Femur (tissue), 1 donor: ENCODE data around the gene KCNJ11.

Source experiments
- DNase-seq: peaks from one replicate; pipeline ENCODE4 v3.0.0-alpha.2; 2017

The KCNJ11 gene

GRCh38 chr11:17389957-17390649, 1.6 kb upstream of the KCNJ11 start:
- no peak for DNase-seq

GRCh38 chr11:17389211-17389956, 925 bp upstream of the KCNJ11 start:
- peak; percentile 74 for DNase-seq

DNA sequence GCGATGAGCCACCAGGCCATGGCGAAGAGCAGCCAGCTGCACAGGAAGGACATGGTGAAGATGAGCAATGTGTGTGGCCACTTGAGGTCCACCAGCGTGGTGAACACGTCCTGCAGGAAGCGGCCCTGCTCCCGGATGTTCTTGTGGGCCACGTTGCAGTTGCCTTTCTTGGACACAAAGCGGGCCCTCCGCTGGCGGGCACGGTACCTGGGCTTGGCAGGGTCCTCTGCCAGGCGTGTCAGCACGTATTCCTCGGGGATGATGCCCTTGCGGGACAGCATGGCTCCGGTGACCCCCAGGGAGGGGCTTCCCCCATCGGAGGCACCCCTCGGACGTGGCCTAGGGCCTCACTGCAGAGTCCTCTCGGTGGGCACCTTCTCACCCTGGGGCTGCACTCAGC, 648 bp downstream of the KCNJ11 start:
- DNase-seq: no peak

DNA sequence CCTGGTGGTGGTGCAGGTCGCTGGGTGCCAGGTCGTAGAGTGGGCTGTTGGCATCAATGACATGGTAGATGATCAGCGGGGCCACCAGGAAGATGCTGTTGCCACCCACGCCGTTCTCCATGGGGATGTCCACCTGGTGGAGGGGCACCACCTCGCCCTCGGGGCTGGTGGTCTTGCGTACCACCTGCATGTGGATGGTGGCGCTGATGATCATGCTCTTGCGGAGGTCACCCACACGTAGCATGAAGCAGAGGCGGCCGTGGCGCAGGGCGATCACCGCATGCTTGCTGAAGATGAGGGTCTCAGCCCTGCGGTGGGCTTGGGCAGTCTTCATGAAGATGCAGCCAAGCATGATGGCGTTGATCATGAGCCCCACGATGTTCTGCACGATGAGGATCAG, 1.2 kb downstream of the KCNJ11 start:
- DNase-seq: no peak

DNA sequence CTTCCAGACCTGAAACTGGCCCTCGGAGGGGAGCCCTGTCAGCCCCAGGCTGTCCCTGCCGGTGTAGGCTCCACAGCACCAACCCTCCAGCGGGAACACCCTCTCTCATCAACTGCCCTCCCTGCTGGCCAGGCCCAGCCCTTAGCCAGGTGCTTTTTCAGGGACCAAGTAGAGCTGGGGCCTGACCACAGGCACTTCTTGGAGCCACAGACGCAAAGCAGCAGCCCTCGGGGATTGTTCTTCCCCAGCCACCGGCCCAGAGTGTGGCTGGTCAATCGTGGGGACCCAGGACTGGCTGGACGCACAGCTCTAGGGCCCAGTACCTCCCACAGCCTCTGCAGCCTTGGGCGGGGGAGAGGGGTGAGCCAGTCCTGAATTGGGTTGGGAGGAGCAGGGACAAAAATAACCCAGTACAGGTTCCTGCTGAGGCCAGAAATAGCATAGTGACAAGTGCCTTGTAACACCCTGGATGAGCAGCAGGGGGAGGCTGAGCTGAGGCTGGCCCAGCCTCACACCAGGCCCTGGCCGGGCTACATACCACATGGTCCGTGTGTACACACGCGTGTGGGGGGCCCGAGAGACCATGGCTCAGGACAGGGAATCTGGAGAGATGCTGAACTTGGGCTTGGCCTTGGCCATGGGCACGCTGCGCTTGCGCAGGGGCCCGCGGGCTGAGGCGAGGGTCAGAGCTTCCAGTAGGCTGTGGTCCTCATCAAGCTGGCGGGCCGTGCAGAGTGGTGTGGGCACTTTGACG, 2.0 kb downstream of the KCNJ11 start:
- DNase-seq: peak; percentile 59

GRCh38 chr11:17385926-17386325, 2.5 kb downstream of the KCNJ11 start:
- DNase-seq: no peak

GRCh38 chr11:17385492-17385891, 3.0 kb downstream of the KCNJ11 start:
- DNase-seq: no peak

DNA sequence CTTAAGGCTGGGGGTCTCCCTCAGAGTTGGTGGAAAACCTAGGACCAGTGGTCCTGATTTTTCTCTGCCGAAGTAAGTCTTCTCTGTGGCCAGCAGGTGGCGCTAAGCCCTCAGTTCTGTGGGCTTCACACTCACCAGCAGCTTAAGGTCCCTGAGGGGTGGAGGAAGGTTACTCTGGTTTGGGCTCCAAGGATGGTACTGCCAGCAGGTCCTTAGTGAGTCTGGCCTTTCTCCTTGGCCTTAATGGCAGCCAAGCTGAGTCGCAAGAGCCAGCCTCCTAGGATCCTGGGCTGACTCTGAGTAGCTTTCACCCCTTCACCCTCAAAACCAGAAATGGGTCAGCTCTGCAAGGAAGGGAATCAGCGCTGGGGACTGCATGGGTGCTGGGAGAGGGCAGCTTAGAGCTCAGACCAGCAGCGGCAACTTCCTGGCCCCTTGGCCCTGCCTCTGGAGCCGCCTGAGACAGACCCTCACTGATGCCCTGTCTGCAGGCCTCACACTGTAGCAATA, 4.4 kb downstream of the KCNJ11 start:
- DNase-seq: peak; percentile 87

DNA sequence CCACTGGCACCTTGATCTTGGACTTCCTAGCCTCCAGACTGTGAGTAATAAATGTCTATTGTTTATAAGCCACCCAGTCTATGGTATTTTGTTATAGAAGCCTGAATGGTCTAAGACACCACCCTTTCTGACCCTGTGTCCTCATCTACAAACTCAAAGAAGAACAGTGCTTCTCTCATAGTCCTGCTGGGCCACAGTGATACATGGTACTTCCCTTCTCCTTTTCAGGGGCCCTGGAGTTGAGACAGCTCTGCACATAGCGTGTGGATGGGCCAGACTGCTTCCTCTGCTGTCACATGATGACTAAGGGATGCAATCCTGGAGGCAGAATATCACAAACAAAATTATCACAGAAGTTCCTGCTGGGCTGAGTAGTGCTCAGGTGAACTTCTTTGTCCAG, 5.0 kb downstream of the KCNJ11 start:
- no peak for DNase-seq

GRCh38 chr11:17382046-17382728, 6.3 kb downstream of the KCNJ11 start:
- no peak for DNase-seq

DNA sequence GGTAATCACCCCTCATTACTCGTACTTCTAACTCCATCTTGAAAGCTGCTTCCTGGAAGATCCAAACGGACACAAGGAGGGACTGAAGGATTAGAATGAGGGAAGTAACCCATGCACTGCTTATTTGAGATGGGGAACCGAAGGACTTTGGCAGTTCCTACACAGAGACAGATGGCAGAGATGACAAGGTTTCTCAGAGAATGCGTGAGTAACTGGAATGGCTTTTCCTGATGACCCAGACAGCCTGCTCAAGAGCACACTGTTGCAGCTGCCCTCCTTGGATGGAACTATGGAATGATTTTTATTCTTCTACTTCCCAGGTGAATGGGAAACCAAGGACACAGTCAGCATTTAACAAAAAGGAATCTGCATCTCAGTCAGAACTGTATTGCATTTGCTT, 7.3 kb downstream of the KCNJ11 start:
- DNase-seq: no peak

DNA sequence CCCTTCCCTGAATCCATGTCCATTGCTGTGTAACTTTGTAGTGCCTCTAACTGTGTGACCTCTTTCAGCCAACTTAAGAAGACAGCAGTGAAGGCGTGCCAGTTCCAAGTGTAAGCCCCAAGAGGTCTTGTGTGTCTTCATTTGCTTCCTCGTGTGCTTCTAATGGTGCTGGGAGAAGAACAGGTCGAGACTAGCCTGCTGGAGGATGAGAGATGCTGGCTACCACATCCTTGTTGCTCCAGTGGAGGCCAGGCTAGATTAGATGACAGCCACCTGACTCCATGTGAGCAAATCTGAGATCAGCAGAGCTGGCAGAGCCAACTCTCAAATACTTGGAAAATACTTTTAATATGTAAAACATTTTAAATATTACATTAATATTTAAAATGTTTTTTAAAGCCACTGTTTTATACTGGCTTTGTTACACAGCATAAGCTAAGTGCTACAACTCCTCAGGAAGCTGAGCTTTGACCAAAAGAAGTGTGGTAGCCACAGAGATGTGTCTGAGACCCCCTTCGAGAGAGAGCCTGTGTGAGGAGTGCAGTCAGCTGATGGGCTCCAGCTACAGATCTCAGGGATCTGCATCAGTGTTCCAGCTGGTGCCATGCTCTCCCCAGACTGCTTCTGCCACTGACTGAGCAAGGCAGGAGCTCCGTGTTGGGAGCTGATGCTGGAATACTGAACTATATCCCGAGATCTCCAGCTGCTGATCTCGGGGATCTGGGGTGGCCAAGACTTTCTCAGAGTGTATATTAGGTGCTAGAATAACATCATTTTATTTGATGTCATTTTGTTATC, 8.9 kb downstream of the KCNJ11 start:
- DNase-seq: no peak

DNA sequence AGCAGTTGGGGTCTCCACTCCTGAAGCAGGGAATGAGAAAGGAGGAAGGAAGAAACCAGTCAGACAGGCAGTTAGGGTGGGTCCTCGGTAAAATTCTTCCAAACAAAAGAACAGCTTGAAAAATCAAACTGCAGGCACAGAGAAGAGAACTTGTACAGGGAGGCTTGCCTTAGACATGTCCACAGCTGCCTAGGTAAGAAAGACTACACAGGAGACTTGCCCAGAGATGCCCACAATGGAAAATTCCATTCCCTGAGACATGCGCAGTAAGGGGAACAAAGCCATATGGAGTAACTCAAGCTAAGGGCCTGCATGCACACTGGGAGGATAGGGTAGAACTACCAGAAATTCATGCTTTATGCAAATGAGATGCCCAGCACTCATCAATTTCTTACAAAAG, 9.8 kb downstream of the KCNJ11 start:
- DNase-seq: no peak

DNA sequence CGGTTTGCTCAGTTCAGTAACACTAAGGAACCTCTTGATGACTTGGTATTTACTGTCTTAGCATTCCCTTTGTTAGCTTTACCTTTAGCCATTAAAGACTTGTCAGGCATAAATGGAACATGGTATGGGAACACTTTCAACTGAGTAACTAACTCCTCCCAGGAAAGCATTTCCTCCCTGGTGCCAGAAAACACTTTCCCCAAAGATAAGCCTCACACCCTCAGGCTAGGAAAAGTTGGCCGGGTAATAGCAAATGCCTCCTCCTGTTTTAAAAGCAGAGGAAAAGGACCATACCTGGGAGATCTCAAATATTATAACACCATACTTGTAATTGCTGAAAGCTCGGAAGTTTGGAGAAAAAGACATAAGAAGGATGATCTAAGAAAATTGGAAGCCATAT, 12.0 kb downstream of the KCNJ11 start:
- DNase-seq: no peak

- no peak for DNase-seq
Measured at GRCh38 chr11:17375547-17375946, 12.9 kb downstream of the KCNJ11 start.

DNA sequence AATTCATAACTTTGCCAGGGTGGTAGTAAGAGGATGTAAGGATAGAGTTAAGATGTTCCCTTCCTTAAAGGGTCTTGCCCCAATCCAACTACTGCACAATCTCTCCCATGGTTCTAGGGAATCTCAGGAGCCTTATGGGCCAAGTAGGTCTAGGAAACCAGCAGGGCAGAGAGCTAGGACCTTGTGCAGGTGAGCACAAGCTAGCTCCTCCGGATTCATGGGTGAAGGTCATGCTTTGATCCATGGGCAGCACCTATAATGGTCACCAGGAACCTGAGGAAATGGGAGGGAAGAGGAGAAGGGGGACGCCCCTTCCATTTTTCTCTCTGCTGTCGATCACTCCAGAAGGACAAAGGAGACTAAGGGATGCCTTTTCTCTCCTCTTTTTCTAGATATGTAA, 16.8 kb downstream of the KCNJ11 start:
- no peak for DNase-seq

- no peak for DNase-seq
Measured at GRCh38 chr11:17369684-17370243, 18.7 kb downstream of the KCNJ11 start.

GRCh38 chr11:17369094-17369493, 19.4 kb downstream of the KCNJ11 start:
- no peak for DNase-seq

GRCh38 chr11:17368551-17368950, 19.9 kb downstream of the KCNJ11 start:
- DNase-seq: no peak

GRCh38 chr11:17366495-17366894, 22.0 kb downstream of the KCNJ11 start:
- DNase-seq: no peak

GRCh38 chr11:17354601-17354991, 33.9 kb downstream of the KCNJ11 start:
- peak; percentile 37 for DNase-seq
